HEK293T (cell line): ENCODE data around the gene FGGY.

Source experiments
- SP1 ChIP-seq: fragments of 450-650 bp; IDR thresholded peaks from 2 replicates; pipeline ENCODE4 v1.6.1; 2017
- SUZ12 ChIP-seq: fragments of 450-650 bp; IDR thresholded peaks from 2 replicates; pipeline ENCODE4 v1.6.1; 2016; ENCODE audit warnings: mild to moderate bottlenecking
- TARDBP ChIP-seq: fragments of 450-650 bp; IDR thresholded peaks from 2 replicates; pipeline ENCODE4 v1.6.1; 2016
- TF ChIP-seq, protein P1 (sequence below): fragments of 450-650 bp; IDR thresholded peaks from 2 replicates; pipeline ENCODE4 v1.6.1; 2016

GRCh38 chr1:59357645-59358320 is 60.9 kb downstream of the FGGY start:
- TF ChIP-seq TARDBP (no peak), SP1 (no peak), SUZ12 (no peak)
- TF ChIP-seq, protein P1, sequence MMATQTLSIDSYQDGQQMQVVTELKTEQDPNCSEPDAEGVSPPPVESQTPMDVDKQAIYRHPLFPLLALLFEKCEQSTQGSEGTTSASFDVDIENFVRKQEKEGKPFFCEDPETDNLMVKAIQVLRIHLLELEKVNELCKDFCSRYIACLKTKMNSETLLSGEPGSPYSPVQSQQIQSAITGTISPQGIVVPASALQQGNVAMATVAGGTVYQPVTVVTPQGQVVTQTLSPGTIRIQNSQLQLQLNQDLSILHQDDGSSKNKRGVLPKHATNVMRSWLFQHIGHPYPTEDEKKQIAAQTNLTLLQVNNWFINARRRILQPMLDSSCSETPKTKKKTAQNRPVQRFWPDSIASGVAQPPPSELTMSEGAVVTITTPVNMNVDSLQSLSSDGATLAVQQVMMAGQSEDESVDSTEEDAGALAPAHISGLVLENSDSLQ, result no peak
